GM19452 (cell line): ENCODE measurements around the gene YKT6.

ENCODE experiments used
- ATAC-seq: cut with Tn5 transposase; IDR thresholded peaks from one replicate; pipeline ENCODE4 v1.9.1; 2021; ENCODE audit not compliant: unreplicated experiment

The YKT6 gene

DNA sequence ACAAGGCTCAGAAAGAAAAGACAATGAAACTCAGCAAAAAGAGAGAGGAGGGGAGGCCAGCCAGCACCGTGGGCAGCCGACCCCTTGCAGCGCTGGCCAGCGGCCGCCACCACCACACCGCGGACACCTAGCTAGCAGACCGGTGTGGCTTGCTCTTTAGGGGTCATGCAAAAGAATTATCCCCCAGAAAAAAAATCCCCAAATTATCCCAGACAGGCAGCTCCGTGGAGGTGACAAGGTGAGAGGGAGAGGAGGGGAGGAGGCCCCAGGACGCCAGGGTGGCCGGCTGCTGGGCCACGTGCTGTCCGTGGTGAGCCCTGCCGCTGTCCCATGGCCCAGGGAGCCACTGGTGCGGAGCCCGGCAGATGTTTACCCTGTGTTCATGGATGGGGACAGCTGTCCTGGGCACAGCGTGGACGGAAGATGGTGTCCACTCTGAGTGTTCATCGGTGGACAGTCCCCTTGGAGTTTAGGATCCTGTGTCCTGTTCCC lies 16.5 kb downstream of the YKT6 start:
- no peak for ATAC-seq

DNA sequence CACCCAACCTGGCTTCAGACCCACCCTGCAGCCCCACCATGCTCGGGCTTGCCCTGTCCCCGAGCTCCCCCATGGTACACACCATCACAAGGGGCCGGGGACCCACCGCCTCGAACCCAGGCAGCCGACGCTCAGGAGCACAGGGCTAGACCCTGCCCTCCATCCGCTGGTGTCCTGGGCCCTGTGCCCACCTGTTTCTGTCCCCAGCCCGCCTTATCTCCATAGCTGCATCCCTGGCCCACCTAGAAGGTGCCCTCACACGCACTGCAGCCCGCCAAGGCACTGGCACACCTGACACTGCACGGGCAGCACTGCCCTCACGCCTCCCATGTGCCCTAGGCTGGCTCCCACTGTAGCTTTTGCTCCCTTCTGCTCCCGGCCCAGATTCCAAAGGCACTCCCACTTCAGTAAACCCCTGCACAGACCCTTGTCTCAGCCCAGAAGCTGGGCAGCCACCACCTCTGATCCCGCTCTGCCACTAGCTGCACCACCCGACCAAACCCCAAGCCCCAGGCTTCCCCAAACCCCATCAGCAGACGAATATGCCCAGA lies 17.1 kb downstream of the YKT6 start:
- no peak for ATAC-seq

DNA sequence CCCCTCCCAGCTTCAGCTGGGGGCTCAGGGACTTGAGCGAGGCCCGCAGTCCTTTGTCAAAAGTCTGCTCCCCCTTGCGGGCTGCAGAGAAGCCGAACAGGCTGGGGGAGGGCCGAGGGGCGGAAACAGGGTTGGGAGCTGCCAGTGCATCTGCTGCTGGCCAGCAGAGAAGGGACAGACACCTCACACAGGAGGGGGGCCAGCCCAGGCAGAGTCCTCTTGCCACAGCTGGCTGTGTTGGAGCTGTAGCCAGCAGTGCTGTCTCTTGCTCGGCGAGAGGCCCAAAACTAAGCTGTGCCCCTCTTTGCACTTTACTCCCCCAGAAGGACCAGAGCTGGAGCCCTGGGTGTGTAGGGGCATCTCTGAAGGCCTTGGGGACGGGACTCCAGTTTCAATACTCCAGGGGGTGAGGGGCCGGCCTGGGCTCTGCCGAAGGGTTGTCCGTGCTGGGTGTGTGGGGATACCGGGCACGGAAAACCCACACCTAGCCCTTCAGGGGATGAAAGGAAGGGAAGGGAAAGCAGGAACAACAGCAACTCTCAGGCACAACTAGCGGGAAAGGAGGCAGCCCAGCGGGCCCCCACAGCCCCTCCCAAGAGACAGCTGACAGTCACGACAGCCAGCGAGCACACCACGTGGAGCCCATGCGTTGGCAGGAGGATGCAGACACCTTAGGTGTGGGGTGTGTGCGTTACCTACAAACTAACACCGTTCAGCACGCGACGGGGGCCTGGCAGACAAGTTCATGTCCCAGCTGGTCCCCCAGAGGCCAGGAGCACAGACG lies 17.8 kb downstream of the YKT6 start:
- no peak for ATAC-seq

DNA sequence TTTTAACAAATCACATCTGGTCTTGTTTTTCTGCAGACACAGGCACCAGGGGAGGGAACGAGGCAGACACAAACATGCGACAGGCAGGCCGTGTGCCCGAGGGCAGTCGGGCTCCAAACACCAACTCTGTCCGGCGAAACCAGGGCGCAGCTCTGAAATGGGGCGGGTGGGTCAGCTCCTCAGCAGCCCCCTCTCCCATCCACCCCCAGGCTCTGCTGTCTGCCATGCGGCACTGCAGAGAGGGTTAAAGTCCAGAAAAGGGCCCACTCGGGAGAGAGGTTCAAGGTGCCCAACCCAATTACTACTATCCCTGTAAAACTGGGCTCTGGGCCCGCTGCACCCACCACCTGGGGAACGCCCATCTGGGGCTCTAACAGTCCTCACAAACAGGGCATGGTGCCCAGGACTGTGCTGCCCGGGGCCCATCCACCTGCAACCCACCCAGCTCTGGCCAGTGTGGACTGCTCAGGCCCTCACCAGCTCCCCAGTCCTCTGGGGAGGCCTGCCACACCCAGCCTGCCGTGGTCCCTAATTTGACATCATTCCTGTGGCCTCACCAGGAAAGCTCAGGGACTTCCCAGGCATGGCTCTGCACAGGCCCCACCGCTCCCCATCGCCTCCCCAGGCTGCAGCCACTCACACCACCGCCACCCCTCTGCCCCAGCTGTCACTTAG lies 18.7 kb downstream of the YKT6 start:
- no peak for ATAC-seq

DNA sequence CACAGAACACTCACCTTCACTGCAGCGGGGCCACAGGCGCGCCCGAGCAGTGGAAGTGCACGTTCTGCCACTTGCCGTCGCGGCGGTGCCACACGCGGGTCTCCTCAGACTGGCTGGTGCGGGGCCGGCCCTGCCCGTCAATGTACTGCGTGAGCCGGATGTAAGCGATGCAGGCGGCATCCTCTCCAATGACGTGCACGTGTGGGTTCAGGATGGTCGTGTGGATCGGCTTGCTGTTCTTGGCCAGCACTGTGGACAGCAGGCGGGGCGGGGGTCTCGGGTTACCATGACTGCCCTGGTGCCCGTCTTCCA lies 19.2 kb downstream of the YKT6 start:
- ATAC-seq: no peak

DNA sequence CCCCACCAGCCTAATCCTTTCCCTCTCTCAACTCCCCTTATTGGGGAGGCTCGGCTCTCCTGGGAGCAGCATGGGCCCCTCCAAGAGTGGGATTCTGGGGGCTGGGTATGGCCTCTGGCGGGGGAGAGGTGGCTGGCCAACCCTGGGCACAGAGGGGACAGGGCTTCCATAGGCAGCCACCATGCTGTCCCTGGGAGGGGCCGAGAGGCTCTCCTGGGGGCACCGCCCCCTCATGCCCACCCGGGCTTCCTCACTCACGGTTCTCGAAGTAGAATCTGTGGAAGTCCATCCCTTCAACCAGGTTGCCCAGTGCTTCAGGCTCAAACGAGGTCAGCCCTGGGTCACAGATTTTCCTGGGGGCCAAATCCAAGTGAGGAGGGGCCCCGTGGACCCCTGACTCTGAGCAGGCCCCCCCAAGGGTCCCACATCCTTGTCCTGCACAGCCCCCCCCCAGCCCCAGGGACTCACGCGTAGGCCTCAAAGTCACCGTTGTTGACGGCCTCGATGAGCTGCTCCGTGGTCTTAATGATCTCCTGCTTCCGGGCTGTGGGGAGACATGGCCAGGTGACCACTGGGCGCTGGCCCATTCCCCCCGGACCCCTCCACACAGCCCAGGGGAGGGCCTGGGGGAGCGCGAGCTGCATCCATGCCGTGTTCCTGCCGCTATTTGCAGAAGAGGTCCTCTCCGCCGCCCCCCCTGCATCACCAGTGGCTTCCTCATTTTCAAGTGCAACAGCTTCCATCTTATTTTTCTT lies 19.8 kb downstream of the YKT6 start:
- ATAC-seq: no peak

DNA sequence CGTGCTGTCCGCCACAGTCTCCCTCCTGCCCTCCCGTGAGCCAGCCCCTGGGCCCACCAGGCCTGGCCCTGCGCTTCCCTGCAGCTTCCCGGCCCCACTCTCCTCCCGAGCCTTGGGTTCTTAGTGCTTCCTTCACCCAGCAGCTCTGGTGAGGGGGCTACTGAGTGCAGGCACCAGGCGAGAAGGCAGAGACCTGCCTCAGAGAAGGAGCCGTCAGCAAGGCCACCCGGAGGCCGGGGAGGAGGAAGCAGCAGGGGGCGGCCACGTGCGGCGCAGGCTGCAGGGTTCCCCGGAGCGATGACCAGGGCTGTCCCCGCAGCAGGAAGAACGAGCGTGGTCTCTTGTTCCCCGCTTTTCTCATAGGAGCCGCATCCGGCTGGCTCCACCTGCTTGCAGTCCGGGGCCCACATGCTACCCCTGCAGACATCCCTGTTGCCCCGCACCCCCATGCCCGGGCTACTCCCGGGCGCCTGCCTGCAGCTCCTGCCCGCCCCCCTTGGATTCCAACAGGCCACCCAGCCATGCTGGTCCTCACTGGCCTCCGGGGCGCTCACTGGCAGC lies 20.5 kb downstream of the YKT6 start:
- no peak for ATAC-seq

DNA sequence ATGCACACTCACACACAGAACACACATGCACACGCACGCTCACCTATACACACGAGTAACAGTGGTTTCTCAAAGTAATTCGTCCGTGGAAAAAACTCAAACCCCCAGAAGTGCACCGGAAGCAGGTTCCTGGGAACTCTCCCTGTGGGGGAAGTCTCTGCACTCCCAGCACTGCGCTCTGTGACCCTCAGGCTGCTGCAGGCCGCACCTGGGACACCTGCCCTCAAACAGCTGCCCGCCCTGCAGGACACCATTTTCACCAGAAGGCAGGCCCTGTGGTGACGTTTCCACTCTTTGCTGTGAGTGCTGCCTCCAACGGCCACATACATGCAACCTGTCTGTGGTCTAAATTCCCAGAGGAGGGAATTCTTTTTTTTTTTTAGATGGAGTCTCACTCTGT lies 21.3 kb downstream of the YKT6 start:
- no peak for ATAC-seq

DNA sequence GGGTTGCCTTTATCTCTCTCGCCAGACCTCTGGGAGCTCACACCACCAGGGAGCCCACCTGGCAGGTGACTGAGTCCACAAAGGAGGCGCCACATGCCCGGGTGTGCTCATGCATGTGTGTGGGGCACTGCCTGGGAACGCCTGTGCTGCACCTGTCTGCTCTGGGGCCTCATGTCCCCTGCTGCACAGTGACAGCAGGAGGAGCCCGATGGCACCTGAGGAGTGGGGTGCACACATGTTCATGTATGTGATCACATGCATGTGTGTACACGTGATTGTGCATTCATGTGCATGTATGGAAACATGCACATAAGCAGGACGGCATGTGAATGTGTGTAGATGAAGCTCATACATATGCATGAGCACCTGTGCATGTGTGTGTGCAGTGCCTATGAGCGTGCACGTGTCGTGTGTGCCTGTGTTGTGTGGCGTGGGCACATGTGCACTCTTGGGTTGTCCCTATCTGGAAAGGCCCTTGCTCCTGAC lies 22.0 kb downstream of the YKT6 start:
- no peak for ATAC-seq

DNA sequence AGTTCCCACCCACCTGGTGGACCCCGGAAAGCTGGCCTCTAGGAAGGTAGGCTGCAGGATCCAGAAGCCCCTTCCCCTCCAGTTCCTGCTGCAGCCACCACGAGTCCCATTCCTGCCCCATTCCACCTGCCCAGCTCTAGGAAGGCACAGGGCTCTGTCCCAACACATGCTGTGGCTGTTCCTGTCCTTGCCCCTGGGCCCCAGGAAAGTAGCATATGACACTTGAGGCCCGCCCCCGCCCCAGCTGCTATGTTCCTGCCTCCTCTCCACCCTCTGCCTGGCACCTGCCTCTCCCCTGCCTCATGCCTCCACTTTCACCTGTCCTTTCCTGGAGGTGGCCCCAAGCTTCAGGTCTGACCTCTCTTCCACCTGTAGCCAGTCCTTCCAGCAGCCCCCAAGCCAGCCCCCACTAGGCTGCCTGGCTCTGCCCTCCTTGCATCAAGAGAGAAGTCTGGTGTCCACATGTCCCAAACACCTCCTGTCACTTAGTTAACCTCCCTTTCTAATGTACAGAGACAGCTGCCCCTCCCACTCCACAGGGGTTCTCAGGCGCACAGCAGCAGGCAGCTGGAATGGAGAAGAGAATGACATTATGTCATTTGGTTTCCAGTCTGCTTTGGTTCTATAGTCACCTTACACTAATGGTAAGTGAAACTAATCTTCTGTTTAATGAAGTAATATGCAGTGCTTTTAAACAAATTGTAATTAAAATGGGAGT lies 22.7 kb downstream of the YKT6 start:
- ATAC-seq: no peak

DNA sequence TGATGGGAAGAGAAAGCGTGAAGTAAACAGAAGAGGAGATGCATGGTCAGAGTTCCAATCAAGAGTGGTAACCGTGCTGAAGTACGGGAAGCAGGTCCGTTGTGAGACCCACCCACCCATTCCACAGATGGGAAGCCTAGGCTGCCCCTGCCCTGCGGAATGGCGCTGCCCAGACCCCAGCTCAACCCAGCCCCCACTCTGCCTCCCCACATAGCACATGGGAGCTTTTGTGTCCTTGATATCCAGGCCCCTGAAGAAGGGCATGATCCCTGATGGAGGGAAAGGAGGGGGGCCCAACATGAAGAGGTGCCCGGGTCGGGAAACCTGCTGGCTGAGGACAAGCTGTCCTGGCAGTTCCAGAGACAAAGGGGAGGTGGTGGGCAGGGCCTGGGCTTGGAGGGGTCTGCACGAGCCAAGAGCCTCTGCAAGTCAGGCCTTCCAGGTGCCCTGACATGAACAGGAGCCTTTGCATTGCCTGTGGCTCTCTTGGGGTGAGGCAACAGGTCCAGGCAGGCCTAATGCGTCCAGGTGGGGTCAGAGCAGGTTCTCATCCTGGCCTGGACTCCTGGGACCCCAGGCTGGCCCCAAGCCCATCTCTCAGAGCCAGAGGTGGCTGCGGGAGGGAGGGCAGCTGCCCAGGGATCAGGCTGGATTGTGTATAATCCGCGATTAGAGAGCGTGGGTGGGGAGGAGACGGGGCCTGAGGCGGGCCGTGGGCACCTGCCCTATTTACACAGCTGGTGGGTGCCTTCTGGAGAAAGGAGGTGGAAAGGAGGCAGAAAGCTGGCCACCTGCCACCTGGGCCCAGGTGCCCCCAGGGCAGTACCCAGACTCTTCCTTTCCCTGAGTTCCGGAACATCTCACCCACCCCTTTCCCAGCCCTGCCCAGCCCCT lies 23.5 kb downstream of the YKT6 start:
- ATAC-seq: no peak

DNA sequence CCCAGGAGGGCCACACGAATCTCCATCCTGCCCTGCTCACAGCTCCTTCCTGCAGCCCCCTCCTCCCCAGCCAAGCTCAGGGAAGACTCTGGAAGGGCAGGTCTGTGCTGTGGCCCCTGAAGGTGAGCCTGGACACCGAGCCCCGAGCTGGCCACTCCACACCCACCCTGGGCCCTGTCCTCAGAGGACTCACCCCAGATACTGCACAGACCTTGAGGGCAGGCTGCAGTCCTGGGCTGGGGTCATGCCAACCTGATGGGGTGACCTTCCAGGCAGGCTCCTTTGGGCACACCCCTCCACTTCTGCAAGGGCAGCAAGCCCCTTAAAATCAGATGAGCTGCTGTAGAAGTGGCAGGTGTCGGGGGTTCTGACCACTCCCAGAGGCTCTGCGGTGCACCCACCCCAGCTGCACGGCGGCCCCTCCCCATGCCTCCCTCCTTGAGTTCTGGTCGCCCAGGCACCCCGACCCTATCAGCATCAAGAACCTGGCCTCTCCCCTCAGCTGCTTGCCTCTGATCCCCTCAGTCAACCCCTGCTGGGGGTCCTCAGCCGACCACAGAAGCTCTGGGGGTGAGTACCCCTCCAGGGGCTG lies 24.3 kb downstream of the YKT6 start:
- ATAC-seq: no peak

DNA sequence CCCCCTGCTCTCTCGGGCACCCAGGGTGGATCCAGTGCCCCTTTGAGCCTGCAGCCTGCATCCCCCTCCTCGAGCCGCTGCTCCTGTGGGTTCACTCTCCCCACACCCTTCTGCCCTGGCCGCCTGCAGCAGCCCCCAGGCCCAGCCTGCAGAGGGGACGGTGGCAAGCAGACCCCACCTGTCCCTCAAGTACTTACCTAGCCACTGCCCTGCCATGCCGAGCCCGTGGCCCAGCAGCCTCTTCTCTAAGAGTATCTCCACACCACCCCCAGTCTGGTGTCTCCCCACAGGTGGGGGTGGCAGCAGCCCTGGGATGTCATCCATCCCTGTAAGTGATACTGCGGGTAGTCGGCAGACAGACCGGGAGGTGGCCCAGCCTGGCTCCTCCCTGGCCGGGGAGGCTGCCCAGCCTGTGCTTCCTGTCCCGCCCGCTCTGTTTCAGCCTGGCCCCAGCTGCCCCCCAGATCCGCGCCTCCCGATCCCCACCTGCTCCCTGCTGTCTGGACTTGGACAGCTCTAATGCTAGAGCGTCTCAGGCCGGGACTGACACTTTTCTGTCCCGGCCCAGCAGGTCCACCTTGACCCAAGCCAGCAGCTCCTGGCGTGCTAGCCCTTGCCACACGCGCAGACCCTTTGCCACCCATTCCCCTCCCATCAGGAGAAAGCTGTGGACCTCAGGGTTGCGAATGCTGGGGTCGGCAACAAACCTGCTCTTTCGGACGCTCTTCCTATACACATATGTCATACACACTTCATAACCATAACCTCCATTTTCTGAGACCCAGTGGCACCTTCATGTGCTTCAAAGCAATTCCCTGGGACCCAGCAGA lies 25.0 kb downstream of the YKT6 start:
- no peak for ATAC-seq

DNA sequence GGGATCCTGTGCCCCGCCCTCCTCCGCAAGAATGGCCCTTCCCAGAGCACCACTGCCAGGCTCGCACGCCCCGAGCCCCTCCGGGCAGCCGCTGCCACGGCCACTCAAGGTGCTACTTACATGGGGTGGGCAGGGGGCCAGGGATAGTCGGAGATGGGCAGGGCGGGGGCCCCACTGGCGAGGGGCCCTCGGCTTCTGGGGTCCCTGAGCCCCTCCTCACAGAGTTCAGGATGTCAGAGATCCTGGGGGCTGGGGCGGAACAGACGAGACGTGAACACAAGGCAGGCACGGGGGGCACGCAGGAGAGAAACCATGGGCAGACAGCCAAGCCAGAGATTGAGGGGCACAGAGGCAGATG lies 25.6 kb downstream of the YKT6 start:
- no peak for ATAC-seq

DNA sequence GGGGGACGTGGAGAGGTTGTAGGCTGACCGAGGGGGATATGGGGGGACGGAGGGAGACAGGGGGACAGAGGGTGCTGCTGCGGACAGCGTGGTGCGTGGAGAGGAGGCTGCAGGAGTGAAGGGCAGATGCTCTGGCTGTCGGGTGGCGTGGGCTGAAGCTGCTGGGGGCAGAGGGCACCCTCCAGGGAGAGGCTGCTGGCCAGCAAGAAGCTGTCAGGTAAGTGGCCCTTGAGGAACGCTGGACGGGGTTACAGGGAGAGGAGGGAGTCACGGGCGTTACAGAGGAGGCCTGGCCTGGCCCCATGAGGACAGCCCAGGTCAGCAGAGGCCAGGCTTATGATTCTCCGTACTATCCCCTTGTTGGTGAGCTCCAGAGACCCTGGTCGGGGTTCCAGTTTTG lies 27.1 kb downstream of the YKT6 start:
- ATAC-seq: no peak

DNA sequence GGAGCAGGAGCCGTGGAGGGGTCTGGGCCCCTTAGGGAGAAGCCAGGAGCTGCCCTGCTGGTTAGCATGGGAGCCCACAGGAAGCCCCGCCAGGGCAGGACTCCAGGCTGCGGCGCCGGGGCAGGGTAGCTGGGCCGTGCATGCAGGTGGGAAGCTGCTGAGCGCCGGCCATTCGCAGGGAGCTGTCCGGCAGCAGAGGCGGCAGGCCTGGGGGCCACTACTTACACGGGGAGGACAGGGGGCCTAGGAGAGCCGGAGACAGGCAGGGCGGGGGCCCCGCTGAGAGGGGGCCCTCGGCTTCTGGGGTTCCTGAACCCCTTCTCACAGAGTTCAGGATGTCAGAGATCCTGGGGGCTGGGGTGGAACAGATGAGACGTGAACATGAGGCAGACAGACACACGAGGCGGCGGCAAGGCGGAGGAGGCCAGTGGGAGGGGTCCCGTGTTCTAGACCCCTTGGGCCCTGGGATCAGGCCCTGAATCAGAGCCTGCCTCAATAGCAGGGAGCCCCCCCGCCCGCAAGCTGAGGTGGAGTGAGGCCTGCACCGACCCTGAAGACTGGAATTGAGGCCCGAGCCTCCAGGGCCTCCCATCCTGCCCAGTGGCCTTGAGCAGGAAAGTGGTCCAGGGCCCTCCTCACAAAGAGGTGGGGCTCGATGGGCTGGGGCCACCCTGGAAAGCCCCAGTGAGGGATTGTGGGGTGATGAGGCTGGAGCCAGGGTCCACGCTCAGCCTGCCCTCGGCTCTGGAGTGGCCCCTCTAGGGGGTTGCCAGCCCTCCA lies 28.0 kb downstream of the YKT6 start:
- ATAC-seq: no peak

DNA sequence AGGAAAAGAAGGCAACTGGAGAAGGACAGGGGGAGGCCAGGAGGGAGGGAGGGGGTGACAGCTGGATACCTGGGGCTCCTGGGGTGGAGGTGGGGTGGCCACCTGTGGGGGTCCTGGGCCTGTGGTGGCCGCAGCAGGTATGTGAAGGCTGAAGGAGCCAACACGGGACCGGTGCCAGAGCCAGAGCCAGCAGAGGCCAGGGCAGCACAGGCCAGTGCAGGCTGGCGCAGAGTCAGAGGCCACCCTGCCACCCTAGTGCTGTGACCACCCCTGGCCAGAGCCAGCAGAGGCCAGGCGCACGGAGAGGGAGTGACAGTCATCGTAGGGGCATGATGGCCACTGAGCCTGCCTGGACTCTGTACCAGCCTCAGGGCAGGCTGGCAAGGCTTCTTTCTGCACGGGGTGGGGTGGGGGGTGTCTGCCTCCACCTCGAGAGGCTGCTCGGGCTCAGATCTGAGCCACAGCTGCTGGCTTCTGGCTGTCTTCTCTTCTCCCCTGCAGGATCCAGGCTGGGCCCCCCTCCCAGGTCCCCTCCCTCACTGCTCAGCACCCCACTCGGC lies 28.8 kb downstream of the YKT6 start:
- no peak for ATAC-seq
